Measurements from ENCODE around the gene SLC12A8.
A peak's percentile ranks its signal among the peaks of the same experiment; 100 is the strongest.

The SLC12A8 gene

DNA sequence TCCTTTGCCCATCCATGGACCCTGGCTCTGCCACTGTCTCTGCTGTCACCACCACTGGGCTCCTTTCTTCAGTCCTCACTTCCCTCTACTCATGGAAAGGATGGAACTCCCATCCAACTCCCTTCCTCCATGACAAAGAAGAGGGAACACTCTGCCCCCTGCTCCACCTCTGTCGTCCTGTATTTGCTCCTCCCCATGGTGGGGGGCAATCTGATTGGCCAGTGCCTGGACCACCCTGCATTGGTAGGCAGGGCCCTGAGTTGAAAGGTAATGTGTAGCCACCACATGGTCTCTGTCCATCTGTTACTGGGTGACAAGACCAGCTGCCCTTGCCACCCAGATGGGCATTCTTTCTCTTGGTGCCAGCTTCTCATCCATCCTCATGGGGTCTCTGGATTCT lies 136.1 kb downstream of the SLC12A8 start:
- DNase-seq (ENCODE audit: low read depth) = no peak

DNA sequence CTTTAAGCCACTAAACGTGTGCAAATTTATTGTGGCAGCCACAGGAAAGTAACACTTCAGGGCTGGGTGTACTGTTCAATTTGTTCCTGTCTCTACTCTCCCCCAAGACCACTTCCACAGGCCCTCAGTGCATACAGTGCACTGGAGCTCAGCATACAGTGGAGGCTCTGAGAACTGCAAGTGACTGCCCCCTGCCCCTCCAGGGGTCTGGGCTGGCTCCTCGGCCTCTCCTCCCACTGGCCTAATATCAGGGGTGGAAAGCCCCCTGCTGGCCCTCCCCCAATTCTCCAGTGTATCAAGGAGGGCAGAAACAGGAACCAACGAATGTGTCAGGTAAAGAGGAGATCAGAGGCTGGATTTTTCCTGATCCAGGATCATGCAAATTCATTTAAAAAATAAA lies 136.8 kb downstream of the SLC12A8 start:
- no peak for DNase-seq (ENCODE audit: low read depth)

DNA sequence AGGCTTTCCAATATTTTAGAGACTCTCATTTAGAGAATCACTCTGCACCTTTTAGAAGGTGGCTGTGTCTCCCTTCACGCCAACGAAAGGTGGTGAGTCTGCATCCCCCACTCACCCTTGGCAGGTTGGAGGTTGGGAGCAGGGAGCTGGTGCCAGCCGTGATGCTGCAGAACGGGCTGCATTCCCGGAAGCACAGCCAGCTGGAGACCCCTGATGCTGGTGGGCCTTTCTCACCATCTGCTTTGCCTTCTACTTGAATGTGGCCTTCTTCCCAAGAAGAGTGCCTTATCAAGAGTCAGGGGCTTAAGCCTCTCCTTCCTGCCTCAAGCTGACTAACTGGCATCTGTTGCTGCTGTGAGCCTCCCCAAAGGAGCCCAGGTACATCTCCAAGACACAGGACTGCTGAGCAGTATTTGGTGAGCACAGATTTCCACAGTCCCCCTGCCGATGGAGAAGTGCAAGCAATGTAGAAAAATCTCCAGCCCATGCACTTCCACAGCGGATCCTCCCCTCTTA lies 139.1 kb downstream of the SLC12A8 start:
- DNase-seq (ENCODE audit: low read depth) = no peak

DNA sequence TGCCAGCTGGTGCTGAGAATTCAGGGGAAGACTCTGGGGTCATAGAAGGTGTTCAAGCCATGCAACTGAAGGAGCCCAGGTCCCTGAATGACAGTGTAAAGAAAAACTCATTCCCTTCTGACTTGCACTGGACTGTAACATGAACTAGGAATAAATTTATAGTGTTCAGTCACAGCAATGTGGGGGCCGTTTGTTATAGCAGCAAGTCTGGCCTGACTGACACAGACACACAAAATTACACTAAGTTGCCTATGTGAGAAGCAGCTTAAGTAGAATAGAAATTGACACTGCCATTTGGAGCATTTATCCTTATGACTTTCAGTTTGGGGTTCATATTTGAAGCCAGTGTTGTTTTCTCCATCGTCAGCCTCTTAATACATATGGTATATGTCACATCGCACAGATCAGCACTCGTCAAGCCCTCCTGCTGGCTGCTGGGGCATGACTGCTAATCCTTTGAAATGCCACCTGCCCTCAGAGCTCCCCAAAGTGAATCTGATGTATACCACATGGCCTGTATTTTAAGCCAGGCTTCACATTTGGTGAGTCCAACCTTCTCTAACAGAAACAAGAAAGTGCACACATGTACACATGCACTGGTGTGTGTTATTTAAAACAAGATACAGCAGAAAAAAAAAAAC lies 139.7 kb downstream of the SLC12A8 start:
- DNase-seq (ENCODE audit: low read depth) = no peak

DNA sequence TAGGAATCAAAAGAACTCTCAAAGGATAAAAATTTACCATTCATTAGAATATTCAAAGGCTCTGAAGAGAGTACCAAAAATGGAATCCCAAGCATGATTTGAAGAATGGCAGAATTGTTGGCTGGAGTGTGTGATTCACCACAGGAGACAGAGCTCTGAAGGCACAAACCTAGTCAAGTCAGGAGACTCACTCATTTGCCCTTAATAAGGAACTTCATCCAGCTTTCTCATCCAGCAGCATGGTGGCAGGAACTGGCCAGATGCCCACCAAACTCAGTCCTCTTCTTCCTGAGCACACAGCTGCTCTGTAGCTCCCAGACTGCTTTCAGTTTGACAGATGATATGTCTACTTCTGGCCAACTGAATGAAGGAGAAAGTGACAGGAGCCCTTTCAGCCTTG lies 140.2 kb downstream of the SLC12A8 start:
- DNase-seq (ENCODE audit: low read depth) = no peak

DNA sequence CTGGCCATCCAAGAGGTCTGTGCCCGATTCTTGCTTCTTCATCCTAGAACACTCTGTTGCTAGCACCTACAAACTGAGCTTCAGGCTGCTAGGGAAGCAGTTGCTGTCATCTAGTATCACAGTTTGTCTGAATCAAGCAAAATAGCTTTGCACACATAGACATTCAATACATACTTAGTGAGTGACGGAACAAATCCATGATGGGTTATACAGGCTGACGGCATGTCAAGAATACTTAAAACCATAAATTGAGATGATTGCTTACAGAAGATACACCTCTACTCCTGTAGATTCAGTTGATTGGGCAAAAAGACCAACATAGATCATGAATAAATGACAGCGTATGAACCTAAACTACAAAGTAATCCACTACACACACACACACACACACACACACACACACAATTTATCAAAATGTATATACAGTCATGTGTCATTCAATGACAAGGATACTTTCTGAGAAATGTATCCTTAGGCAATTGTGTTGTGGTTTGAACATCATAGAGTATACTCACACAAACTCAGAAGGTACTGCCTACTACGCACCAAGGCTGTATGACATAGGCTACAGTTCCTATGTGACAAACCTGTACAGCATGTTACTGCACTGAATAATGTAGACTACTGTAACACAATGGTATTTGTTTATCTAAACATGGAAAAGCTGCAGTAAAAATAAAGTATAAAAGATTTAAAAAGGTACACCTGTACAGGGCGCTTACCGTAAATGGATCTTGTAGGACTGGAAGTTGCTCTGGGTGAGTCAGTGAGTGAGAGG lies 142.4 kb downstream of the SLC12A8 start:
- no peak for DNase-seq (ENCODE audit: low read depth)

DNA sequence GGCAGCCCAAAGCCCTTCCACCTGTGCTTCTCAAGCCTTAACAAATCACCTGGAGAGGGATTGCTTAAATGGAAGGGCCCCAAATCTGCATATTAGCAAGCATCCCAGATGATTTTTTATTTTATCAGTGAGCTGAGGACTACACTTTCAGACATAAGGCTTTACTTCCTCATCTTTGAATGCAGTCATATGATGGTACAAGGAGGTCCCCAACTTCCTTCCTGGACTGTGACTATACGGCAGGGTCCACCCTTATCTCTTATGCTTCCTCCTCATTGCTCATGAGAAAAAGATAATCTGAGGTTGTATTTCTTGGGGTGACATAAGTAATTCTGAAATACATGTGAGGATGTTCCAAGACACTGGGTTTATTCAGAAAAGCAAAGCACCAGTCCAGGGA lies 143.1 kb downstream of the SLC12A8 start:
- no peak for DNase-seq (ENCODE audit: low read depth)

DNA sequence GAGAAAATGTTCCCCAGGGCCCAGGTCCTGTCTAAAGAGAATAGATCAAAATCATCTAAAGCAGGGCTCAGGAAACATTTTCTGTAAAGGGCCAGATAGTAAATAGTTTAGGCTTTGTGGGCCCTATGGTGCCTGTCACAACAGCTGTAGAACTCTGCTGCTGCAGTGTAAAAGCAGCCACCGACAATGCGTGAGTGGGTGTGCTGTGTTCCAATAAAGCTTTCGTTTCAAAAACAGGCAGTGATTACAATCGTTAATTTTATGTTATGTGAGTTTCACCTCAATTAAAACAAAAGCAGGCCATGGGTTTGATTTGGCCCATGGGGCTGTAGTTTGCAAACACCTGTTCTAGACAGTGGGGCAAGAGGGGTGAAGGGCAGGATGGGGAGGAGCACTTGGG lies 144.3 kb downstream of the SLC12A8 start:
- no peak for DNase-seq (ENCODE audit: low read depth)

DNA sequence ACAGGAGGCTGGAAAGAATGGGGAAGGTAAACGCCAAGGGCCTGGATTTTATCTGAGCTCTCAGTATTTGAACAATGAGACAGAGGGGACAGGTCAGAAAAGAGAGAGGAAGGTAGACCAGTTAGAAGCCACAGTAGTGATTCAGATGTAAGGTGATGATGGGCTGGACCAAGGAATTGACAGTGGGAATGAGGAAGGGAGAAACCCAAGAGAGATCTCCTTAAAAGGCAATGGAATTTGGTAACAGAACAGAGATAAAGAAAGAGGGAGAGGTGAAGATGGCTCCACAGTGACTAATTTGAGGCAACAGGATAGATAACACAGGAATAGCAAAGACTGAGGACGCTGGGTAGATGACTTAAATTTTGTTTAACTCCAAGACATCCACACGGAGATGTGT lies 145.3 kb downstream of the SLC12A8 start:
- DNase-seq (ENCODE audit: low read depth) = no peak

DNA sequence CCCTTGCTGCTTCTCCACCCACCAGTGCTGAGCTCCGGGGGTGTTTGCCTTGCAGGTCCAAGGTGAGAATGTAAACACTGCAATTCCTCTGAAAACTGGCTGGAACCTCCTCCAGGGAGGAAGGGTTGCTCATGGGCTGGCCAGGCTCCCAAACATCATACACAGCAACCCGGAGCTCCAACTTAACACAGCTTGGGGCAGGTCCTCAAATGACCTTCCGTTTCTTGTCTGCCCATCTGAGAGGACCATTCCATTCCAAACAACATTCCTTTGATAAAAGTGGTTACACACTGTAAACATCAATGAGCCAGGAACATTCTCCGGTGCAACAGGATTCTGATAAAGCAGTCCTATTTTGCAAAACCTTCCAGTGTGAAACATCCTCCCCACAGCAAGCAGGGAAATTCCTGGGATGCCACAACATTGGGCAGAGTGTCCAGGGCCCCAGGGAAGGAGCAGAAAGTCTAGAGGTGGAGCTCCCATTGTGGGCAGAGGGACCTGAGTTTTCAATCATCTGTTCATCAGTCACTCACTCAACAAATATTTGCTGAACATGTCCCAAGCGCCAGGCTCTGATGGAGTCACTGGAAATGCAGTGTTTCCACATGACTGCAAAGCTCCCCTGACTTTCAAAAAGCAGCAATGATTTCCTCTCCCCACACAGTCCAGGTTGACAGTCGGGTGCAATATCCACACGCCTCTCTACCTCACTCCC lies 149.5 kb downstream of the SLC12A8 start:
- DNase-seq (ENCODE audit: low read depth) = no peak

DNA sequence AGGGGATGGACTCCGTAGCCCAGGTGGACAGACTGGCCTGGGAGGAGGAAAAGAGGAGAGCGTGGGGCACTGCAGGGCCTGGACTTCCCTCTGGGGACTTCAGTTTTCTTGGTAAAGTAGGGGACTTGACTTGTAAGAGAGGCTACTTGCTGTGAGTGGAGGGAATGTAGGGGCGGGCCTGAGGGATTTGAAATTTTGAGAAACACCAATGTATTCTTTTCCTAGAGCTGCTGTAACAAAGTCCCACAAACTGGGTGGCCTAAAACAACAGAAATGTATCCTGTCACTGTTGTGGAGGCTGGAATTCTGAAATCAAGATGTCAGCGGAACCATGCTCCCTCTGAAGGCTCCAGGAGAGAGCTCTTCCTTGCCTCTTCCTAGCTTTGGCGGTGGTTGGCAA lies 150.9 kb downstream of the SLC12A8 start:
- no peak for DNase-seq (ENCODE audit: low read depth)

DNA sequence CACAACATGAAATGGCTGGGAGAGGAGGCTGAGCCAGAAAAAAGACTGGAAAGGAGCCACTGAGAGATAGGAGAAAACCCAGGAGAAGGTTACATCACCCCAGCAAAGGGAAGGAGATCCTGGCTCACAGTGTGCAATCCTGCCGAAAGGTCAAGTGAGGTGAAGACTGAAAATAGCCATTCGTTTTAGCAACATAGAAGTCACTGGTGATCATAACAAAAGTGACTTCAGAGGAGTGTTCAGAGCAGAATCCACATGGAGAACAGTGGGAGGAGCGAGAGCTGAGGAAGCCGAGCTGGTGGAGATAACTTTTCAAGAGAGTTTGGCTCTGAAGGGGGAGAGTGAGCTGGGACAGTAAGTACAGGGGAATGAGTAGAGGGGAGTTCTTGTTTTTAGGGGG lies 151.4 kb downstream of the SLC12A8 start:
- no peak for DNase-seq (ENCODE audit: low read depth)

DNA sequence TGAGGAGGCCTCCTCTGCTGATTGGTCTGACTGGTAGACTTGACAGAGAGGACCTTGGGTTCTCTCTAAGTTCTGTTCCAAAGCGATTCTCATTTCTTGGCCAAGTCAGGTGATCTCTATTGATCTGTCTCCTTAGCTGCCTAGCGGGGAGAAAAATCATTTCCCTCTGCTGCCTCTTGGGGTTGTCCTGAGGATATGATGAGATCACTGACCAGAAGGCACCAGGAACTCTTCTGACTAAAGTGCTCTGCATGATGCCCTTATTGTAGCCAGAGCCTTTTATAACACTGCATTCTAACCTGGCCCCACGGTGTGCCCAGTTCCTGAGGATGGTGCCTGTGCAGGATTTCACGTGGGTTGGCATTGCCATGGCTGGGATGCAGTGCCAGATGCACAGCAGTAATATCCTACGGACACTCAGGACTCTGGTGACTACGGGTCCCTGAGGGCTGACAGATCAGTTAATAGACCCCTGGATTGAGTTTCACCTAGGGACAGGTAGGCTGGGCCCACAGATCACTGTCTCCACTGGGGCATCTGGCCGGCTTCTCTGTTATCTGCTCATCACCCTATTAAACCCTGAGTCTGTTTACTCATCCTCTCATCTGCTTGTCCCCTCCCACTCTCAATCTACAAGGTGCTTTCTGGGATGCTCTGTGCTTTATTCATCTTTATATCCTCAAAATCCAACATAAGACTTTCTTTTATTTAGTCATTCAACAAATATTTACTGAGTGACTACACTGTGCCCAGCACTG lies 152.9 kb downstream of the SLC12A8 start:
- DNase-seq (ENCODE audit: low read depth) = no peak

DNA sequence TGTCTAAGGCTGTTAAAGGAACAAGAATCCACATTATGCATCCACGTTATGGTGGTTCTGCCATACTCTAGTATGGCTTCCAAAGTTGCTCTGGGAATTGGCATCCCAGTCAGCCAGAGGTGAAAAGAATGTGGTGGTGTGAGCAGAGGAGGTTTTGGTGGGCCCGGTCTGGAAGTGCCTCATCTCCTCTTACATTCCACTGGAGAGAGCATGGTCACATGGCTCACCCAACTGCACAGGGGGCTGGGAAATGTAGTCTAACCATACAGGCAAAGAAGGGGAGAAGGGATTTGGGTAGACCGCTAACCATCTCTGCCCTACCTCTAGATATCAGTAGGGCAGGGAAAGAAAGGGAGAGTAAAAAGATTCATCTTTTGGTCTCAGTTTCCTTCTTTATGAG lies 153.6 kb downstream of the SLC12A8 start:
- no peak for DNase-seq (ENCODE audit: low read depth)

DNA sequence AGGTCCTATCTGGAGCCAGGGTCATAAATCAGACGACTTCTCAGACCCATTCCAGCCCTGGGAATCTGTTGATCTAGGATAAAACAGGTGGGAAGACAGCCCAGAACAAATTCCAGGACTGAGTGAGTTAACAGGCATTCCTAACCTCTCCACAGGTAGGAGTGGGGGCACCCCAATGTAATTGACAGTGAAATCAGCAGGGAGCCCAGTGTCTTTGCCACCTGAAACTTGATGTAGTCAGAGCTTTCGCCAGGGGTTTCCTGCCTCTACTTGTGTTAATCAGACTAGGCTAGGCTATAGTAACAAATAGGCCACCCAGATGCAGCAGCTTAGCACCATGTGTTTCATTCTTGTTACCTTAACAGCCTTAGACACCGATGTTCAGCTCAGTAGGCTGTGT lies 154.0 kb downstream of the SLC12A8 start:
- DNase-seq (ENCODE audit: low read depth) = no peak

DNA sequence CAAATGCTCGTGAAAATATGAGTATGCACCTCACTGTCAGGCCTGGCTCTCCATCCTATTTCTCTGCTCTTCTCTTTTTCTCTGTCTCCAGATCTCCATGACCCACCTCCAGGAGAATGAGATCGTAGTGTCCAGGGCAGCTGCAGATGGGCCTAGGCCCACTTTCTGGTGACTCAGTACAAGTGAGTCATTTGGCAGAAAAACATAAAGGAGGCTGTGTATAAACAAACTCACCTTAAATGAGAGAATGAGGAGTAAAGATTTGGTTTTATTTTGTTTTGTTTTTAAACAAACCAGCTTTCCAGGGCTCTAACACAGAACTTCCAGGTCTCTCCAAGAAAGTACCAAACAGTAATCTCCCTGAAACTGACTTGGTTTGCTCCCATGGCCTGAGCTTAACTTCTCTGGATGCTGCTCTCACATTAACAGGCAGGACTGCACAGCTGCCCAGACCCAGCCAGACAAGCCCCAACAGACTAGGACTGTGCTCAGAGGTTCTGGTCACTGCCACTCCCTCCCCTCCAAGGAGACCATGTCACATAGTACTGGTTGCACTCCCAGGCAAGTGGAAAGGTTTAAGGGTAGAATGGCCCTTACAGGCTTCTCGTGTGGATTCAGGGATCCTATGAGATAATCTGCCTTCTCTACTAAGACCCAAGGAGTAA lies 155.2 kb downstream of the SLC12A8 start:
- DNase-seq (ENCODE audit: low read depth) = no peak

DNA sequence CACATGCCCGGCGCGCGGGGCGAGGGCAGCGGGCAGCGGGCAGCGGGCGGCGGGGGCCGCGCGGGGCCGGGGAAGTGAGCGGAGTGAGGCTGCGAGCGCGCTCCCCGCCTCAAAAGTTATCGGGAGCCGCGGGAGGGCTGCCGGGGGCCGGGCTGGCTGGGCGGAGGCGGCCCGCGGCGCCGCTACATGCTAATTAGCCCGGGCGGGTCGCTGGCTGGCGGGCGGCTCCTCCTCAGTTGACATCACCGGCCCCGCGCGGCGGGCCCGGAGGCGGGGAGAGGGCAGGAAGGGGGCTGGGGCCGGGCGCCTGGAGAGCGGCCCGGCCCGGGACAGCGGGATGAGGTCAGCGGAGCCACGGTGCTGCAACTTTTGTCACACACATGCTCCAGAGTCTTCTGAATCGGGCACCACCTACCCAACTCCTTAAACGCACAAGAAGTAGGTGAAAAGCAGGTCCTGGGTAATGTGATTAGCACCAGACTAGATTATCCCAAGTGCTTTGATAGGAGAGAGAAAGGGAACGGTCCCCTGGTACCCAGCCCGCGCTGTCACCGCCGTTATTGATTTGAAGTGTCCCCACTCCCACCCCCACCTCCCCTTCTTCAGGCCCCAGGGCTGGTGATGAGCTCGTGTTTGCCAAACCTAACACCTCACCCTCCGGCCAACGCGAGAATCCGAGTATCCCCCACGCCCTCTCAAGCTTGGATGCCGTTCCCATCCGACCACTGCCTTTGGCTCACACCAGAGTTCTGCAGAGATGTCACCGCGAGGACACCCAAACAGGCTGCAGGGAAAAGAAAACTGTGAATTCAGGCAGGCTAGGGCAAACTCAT lies 156.4 kb downstream of the SLC12A8 start, which contains the start of gene HEG1:
TSS of gene HEG1 (minus strand) at position 85 of the 833 bp plus-strand sequence. CDS start 107 bp downstream, outside the sequence.
- DNase-seq (ENCODE audit: low read depth) = peak; percentile 74

DNA sequence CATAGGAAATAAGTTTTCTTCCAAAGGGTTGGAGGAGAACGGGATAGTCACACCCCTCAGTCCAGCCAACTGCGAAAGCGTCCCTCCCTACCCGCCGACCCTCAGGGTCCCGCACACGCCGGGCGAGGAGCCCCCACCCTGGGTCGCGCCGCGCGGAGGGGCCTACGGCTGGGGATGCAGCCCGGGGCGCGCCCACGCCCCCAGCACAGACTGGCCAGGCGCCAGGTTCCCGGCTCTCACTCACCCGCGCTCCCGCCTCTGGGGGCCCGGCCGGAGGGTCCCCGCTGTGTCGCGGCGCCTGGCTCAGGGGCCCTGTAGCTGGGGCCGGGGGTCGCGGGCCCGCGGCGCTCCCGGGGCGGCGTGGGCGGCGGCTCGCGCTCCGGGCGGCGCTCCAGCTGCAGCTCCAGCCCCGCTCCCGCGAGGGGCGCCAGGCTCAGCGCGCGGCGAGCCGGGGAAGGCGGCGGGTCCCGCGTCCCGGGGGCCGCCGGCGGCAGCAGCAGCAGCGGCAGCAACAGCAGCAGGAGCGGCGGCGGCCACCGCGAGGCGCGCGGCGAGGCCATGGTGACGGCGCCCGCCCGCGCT lies 157.1 kb downstream of the SLC12A8 start:
- no peak for DNase-seq (ENCODE audit: low read depth)

DNA sequence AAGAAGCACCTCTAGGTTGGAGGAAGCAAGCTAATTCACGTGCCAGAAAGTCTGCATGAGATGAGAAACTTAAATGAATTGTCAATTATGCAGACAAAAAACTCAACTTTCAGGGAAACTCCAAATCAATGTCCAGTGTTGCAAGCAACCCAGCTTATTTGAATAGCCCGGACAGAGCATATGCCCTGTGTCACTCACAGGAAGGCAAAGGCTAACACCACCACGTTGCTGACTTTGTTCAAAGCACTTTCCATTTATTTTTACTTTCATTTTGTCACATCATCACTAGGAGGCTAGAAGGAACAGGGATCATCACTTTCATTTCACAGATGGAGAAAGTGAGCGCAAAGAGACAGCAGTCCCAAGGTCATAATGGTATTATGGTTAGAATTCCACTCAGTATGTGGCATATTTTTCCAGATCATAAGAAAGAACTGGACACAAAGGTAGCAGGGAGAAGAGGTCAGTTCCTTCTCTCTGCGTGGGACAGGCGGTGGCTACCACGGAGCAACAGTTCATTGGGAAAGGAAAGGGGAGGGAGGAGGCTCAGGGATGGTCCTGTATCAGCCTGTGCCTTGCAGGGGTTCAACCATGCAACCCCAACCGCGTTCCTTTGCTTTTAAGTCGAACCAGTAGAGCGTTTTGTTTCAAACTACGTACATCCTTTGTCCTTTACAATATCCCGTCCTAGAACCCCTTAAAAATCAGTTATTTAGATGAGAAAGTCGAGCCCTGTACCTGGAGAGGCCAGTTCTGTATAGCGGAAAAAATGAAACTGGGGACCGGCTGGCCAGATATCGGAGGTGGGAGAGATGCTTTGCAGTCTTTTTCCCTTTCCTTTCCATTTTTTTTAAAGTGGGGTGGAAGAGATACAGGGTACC lies 157.9 kb downstream of the SLC12A8 start:
- no peak for DNase-seq (ENCODE audit: low read depth)
